Measurements from ENCODE around the gene DDAH1.

DDAH1 gene

GRCh38 chr1:85409516-85409915, 55.4 kb downstream of the DDAH1 start:
- no peak for DNase-seq (ENCODE audit: low read depth)
- TF ChIP-seq, protein P1, sequence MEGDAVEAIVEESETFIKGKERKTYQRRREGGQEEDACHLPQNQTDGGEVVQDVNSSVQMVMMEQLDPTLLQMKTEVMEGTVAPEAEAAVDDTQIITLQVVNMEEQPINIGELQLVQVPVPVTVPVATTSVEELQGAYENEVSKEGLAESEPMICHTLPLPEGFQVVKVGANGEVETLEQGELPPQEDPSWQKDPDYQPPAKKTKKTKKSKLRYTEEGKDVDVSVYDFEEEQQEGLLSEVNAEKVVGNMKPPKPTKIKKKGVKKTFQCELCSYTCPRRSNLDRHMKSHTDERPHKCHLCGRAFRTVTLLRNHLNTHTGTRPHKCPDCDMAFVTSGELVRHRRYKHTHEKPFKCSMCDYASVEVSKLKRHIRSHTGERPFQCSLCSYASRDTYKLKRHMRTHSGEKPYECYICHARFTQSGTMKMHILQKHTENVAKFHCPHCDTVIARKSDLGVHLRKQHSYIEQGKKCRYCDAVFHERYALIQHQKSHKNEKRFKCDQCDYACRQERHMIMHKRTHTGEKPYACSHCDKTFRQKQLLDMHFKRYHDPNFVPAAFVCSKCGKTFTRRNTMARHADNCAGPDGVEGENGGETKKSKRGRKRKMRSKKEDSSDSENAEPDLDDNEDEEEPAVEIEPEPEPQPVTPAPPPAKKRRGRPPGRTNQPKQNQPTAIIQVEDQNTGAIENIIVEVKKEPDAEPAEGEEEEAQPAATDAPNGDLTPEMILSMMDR (conservative IDR thresholded peaks at IDR 0.05; ENCODE audit: low read depth, low read length), result no peak
- H3K4me3 ChIP-seq (ENCODE audit: low read length), result no peak overlapping the region

GRCh38 chr1:85407746-85408377, 57.1 kb downstream of the DDAH1 start:
- DNase-seq (ENCODE audit: low read depth), result no peak
- TF ChIP-seq, protein P1 (conservative IDR thresholded peaks at IDR 0.05; ENCODE audit: low read depth, low read length), result no peak
- no peak overlapping the region for H3K4me3 ChIP-seq (ENCODE audit: low read length)

- peak; percentile 89 for DNase-seq (ENCODE audit: low read depth)
- TF ChIP-seq, protein P1 (conservative IDR thresholded peaks at IDR 0.05; ENCODE audit: low read depth, low read length), result no peak
- no peak overlapping the region for H3K4me3 ChIP-seq (ENCODE audit: low read length)
Observed at GRCh38 chr1:85406887-85407533, 57.9 kb downstream of the DDAH1 start.

DNA sequence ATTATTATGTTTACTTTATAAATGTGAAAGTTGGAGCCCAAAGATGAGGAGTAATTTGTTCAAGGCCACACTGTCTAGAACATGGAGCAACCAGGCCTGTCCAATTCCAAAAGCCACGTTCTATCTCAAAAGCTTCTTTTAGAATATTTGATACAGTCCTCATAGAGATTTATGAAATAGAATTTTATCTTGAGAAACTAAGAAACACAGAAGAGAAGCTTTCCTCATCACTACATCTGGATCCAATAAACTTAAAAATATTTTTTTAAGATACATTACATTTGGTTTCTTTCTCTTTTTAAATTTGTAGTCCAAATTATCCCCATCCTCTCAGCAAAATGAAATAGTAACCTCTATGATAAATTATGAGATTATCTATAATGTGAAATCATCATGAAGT, 58.9 kb downstream of the DDAH1 start:
- no peak for DNase-seq (ENCODE audit: low read depth)
- TF ChIP-seq, protein P1 (conservative IDR thresholded peaks at IDR 0.05; ENCODE audit: low read depth, low read length), result no peak
- no peak overlapping the region for H3K4me3 ChIP-seq (ENCODE audit: low read length)

DNA sequence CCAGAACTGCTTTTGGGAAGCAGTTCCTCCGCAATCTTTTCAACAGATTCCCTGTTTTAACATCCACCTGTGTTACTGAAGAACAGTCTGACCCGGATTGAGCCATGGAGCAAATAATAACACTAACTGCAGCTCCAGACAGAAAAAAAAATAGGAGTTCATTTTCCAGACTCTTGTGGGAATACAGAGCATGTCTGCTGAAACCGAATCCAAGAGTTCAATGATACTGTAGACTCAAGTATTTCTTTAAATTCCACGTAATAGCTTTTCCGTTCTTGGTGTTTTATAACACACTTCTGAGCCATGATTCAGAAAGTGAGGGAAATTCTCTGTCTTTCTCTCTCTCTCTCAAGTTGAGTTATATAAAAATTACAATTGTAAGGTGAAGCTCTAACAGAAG, 60.6 kb downstream of the DDAH1 start:
- H3K4me3 ChIP-seq (ENCODE audit: low read length), result no peak overlapping the region
- TF ChIP-seq, protein P1 (conservative IDR thresholded peaks at IDR 0.05; ENCODE audit: low read depth, low read length), result no peak
- DNase-seq (ENCODE audit: low read depth), result no peak

DNA sequence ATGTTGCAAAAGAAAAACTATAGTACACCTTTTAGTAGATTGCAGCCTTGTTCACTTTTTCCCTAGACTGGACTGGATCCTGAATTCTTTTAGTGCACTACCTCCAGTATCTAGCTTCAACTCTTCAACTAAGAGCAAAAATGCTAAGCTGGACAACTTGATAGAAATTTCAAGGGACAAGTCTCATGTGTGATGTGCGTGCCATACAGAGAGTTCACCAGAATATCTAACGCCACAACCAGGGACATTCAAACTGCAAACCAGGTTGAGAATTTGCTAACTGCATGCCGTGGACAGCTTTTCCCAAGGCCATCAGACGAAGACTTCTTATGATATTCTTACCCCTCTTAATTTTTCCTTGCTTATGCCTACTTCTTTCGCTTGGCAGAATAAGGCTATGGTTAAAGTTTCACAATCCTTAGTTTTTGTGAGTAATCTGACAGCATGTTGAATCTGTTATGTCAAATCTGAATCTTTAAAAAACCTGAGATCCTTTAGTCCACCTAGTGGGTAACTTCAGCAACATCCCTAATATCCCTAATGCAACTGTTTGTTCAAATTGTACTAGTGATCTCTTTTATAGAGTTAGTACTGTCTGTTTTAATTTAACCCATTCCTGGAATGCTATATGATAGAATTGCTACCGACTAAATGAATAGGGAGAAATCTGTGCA, 66.4 kb downstream of the DDAH1 start:
- H3K4me3 ChIP-seq (ENCODE audit: low read length), result no peak overlapping the region
- DNase-seq (ENCODE audit: low read depth), result no peak
- TF ChIP-seq, protein P1 (conservative IDR thresholded peaks at IDR 0.05; ENCODE audit: low read depth, low read length), result peak; percentile 34
